GM19324 (cell line): Measurements from ENCODE around the gene ZFP64.
"Not testable (repeated sequence)": the region's sequence is repeated elsewhere in the genome, so short reads cannot be mapped to it uniquely, and the experiment has no call there.

Source experiments
- ATAC-seq: cut with Tn5 transposase; IDR thresholded peaks from one replicate; pipeline ENCODE4 v1.9.1; 2021; ENCODE audit warnings: mild to moderate bottlenecking, moderate library complexity; ENCODE audit not compliant: unreplicated experiment, low FRiP score

Gene ZFP64

GRCh38 chr20:52207020-52207810 is 15.6 kb upstream of the ZFP64 start:
- no peak for ATAC-seq

- no peak for ATAC-seq
These were observed 12.6 kb upstream of the ZFP64 start for GRCh38 chr20:52204136-52204535.

- ATAC-seq = no peak
These were observed 9.8 kb upstream of the ZFP64 start for GRCh38 chr20:52201395-52201794.

GRCh38 chr20:52200870-52201269 is 9.3 kb upstream of the ZFP64 start:
- ATAC-seq = no peak

- ATAC-seq = no peak
These were observed 5.3 kb upstream of the ZFP64 start for GRCh38 chr20:52196845-52197244.

GRCh38 chr20:52193886-52194545 is 2.4 kb upstream of the ZFP64 start:
- ATAC-seq = no peak

GRCh38 chr20:52193133-52193532 is 1.6 kb upstream of the ZFP64 start:
- ATAC-seq = no peak

- ATAC-seq = not testable (repeated sequence)
These were observed 1.1 kb upstream of the ZFP64 start for GRCh38 chr20:52192719-52193007.

GRCh38 chr20:52191916-52192718 is 538 bp upstream of the ZFP64 start:
- ATAC-seq = peak; percentile 40

- peak; percentile 31 for ATAC-seq
These were observed 995 bp downstream of the ZFP64 start for GRCh38 chr20:52190437-52191131.

GRCh38 chr20:52181766-52182165 is 9.8 kb downstream of the ZFP64 start:
- no peak for ATAC-seq

- no peak for ATAC-seq
These were observed 11.3 kb downstream of the ZFP64 start for GRCh38 chr20:52180180-52180840.

- ATAC-seq = peak; percentile 79
These were observed 12.0 kb downstream of the ZFP64 start for GRCh38 chr20:52179331-52180179.

GRCh38 chr20:52178691-52179090 is 12.9 kb downstream of the ZFP64 start:
- no peak for ATAC-seq

GRCh38 chr20:52175840-52176239 is 15.7 kb downstream of the ZFP64 start:
- no peak for ATAC-seq

- peak; percentile 70 for ATAC-seq
These were observed 19.1 kb downstream of the ZFP64 start for GRCh38 chr20:52172392-52173047.

- ATAC-seq = no peak
These were observed 20.6 kb downstream of the ZFP64 start for GRCh38 chr20:52171025-52171424.

GRCh38 chr20:52168116-52168515 is 23.5 kb downstream of the ZFP64 start:
- no peak for ATAC-seq
